Smooth muscle cell (in vitro differentiated cells): Measurements from ENCODE around the gene KLHL10. TPM values are rescaled to one million over a fixed set of nuclear protein-coding genes. Genes with fewer than 3 reads are reported as not detected.
A peak's percentile ranks its signal among the peaks of the same experiment; 100 is the strongest.

Source experiments
- DNase-seq: peaks from one replicate; lab custom pipeline; 2025; ENCODE audit not compliant: unreplicated experiment; lab: John Stamatoyannopoulos, UW
- H2AFZ ChIP-seq: fragments of 200-600 bp; sonication (generic); 2 replicates; pipeline ENCODE4 v1.6.0; 2016; ENCODE audit warnings: antibody characterized with exemption, low read depth, mild to moderate bottlenecking
- H3F3A ChIP-seq: fragments of 200-600 bp; sonication (generic); 2 replicates; pipeline ENCODE4 v1.6.0; 2017; ENCODE audit warnings: antibody characterized with exemption, low read depth
- H3K27ac ChIP-seq: fragments of 200-600 bp; sonication (generic); 2 replicates; pipeline ENCODE4 v1.5.1; 2016; ENCODE audit warnings: low read depth, mild to moderate bottlenecking
- H3K27me3 ChIP-seq: fragments of 200-600 bp; sonication (generic); 2 replicates; pipeline ENCODE4 v1.6.1; 2016; ENCODE audit warnings: low read depth, mild to moderate bottlenecking
- H3K36me3 ChIP-seq: fragments of 200-600 bp; sonication (generic); 2 replicates; pipeline ENCODE4 v1.5.1; 2016; ENCODE audit warnings: low read depth
- H3K4me1 ChIP-seq: fragments of 200-600 bp; sonication (generic); 2 replicates; pipeline ENCODE4 v1.5.1; 2016; ENCODE audit warnings: low read depth
- H3K4me2 ChIP-seq: fragments of 200-600 bp; sonication (generic); 2 replicates; pipeline ENCODE4 v1.6.0; 2016; ENCODE audit warnings: mild to moderate bottlenecking
- H3K4me3 ChIP-seq: fragments of 200-600 bp; sonication (generic); 2 replicates; pipeline ENCODE4 v1.5.1; 2016; ENCODE audit warnings: mild to moderate bottlenecking
- H3K79me2 ChIP-seq: fragments of 200-600 bp; sonication (generic); 2 replicates; pipeline ENCODE4 v1.6.0; 2016; ENCODE audit warnings: low read depth, mild to moderate bottlenecking
- H3K9ac ChIP-seq: fragments of 200-600 bp; sonication (generic); 2 replicates; pipeline ENCODE4 v1.6.0; 2016; ENCODE audit warnings: low read depth
- H3K9me3 ChIP-seq: fragments of 200-600 bp; sonication (generic); replicated peaks from 2 replicates; pipeline ENCODE4 v1.5.1; 2016; ENCODE audit warnings: low read depth
- H4K20me1 ChIP-seq: fragments of 200-600 bp; sonication (generic); 2 replicates; pipeline ENCODE4 v1.6.0; 2016; ENCODE audit warnings: low read depth
- CTCF ChIP-seq: fragments of 200-600 bp; sonication (generic); IDR thresholded peaks from 2 replicates; pipeline ENCODE4 v1.5.1; 2017; ENCODE audit warnings: borderline replicate concordance, mild to moderate bottlenecking, antibody characterized with exemption; ENCODE audit not compliant: insufficient read depth, poor library complexity, severe bottlenecking
- WGBS: methylation state at CpG from one replicate; pipeline ENCODE4 v1.1.7; 2016; ENCODE audit warnings: low lambda C conversion rate; 5-methylcytosine and 5-hydroxymethylcytosine counted together
- polyA plus RNA-seq: library from polyadenylated mRNA; unstranded; fragments of >200 nt; fragmentation: Nextera tagmentation; extraction: Ambion mirVana; gene quantifications from 2 replicates; pipeline ENCODE4 v1.2.1, GENCODE V29; 2016
- total RNA-seq: library from RNA; depleted of rRNA; stranded (reverse); fragments of >200 nt; gene quantifications from 2 replicates; pipeline ENCODE4 v1.2.3, GENCODE V29; 2014

Gene KLHL10
- total and polyA plus RNA-seq, 2 experiments from 2014 or later = not detected

GRCh38 chr17:41806685-41807445 is 30.8 kb upstream of the KLHL10 start:
- no peak overlapping the region for H3K27ac ChIP-seq
- peaks cover 18% of the 10 kb centered on the region for H3K4me1 ChIP-seq
- 95% methylated on average over 8 of the region's 8 CpGs for WGBS
- no peak overlapping the region for H3K4me3 ChIP-seq
- H2AFZ ChIP-seq = no peak overlapping the region
- H4K20me1 ChIP-seq = peaks cover 58% of the 10 kb centered on the region
- H3K9me3 ChIP-seq = no peaks in the 10 kb centered on the region
- H3K79me2 ChIP-seq = peaks cover 29% of the 10 kb centered on the region
- no peak for DNase-seq
- H3F3A ChIP-seq = peaks cover 19% of the 10 kb centered on the region
- no peak overlapping the region for H3K9ac ChIP-seq
- H3K36me3 ChIP-seq = no peaks in the 10 kb centered on the region
- TF ChIP-seq CTCF = no peak
- H3K27me3 ChIP-seq = no peaks in the 10 kb centered on the region
- no peak overlapping the region for H3K4me2 ChIP-seq

GRCh38 chr17:41810659-41811548 is 26.7 kb upstream of the KLHL10 start:
- Histone ChIP-seq H3F3A (peaks cover 8% of the 10 kb centered on the region), H4K20me1 (peaks cover 65% of the 10 kb centered on the region), H3K27ac (peak overlapping the region; percentile 92), H3K4me2 (peak overlapping the region; percentile 96), H3K79me2 (peaks cover 60% of the 10 kb centered on the region), H3K4me1 (peaks cover 36% of the 10 kb centered on the region), H3K4me3 (peak overlapping the region; percentile 88), H2AFZ (peak overlapping the region; percentile 80), H3K36me3 (no peaks in the 10 kb centered on the region), H3K9me3 (no peaks in the 10 kb centered on the region), H3K27me3 (no peaks in the 10 kb centered on the region), H3K9ac (peak overlapping the region; percentile 51)
- WGBS = 18% methylated on average over 58 of the region's 58 CpGs
- no peak for TF ChIP-seq CTCF
- no peak for DNase-seq

- Histone ChIP-seq H2AFZ (peak within 1 kb of the TSS; percentile 80), H3K4me1 (peaks cover 36% of the 10 kb centered on the region), H3K36me3 (no peaks in the 10 kb centered on the region), H3K27me3 (no peaks in the 10 kb centered on the region), H4K20me1 (peaks cover 67% of the 10 kb centered on the region), H3K79me2 (peaks cover 68% of the 10 kb centered on the region), H3K9me3 (no peaks in the 10 kb centered on the region), H3F3A (peaks cover 8% of the 10 kb centered on the region), H3K4me3 (peak within 1 kb of the TSS; percentile 88), H3K4me2 (peak within 1 kb of the TSS; percentile 96), H3K9ac (peak within 1 kb of the TSS; percentile 90), H3K27ac (peak within 1 kb of the TSS; percentile 92)
- peak; percentile 49 for TF ChIP-seq CTCF
- peak; percentile 90 for DNase-seq
- WGBS = 1% methylated on average over 68 of the region's 96 CpGs
Observed at GRCh38 chr17:41811549-41812380, 25.9 kb upstream of the KLHL10 start, which contains the start of gene P3H4. P3H4 (minus strand) TSS chr17:41811949; CDS start chr17:41811915, 34 bp downstream.
